K562 (cell line): ENCODE results near the gene ACER1. TPM values are rescaled to one million over a fixed set of nuclear protein-coding genes. Genes with fewer than 3 reads are reported as not detected.

Experiments
- AFF1 ChIP-seq, 2 experiments: fragments of 450-650 bp; IDR thresholded peaks; 2 replicates each; pipeline ENCODE4 v1.6.1; 2018; ENCODE audit warnings: mild to moderate bottlenecking in 2 of 2, low read depth in 1 of 2; ENCODE audit not compliant: partially characterized antibody in 2 of 2
- ATF1 ChIP-seq, 2 experiments: fragments of 450-650 bp in 1 of 2; IDR thresholded peaks; 2 replicates each; pipeline ENCODE4 v1.6.1; 2016; ENCODE audit warnings: missing compliant biosample characterization in 1 of 2, missing genetic modification characterization in 1 of 2
- ATF7 ChIP-seq: fragments of 450-650 bp; IDR thresholded peaks from 2 replicates; pipeline ENCODE4 v1.7.1; 2014; ENCODE audit warnings: mild to moderate bottlenecking, moderate library complexity
- CBX2 ChIP-seq: fragments of 200-600 bp; sonication (generic); IDR thresholded peaks from one replicate; pipeline ENCODE4 v1.6.1; 2012; ENCODE audit warnings: mild to moderate bottlenecking, low read length, inconsistent platforms; ENCODE audit not compliant: insufficient read depth, poor library complexity, severe bottlenecking
- CREB3L1 ChIP-seq: fragments of 450-650 bp; IDR thresholded peaks from 2 replicates; pipeline ENCODE4 v1.6.1; 2014; ENCODE audit warnings: low read depth, mild to moderate bottlenecking, moderate library complexity, borderline replicate concordance
- ELF4 ChIP-seq: fragments of 450-650 bp; formaldehyde crosslinking; IDR thresholded peaks from 2 replicates; pipeline ENCODE4 v1.4.0; 2022; ENCODE audit warnings: missing genetic modification characterization
- EP400 ChIP-seq: fragments of 450-650 bp; IDR thresholded peaks from 2 replicates; pipeline ENCODE4 v1.6.1; 2017; ENCODE audit warnings: antibody characterized with exemption, mild to moderate bottlenecking, moderate library complexity
- HCFC1 ChIP-seq: IDR thresholded peaks from 2 replicates; pipeline ENCODE4 v1.6.1; 2012; ENCODE audit warnings: low read depth, low read length, improper control_type of control experiment
- L3MBTL2 ChIP-seq: fragments of 450-650 bp; IDR thresholded peaks from 2 replicates; pipeline ENCODE4 v1.6.1; 2016; ENCODE audit warnings: mild to moderate bottlenecking, moderate library complexity
- MBD1 ChIP-seq: fragments of 250-450 bp; sonication (Bioruptor Pico); IDR thresholded peaks from 2 replicates; pipeline ENCODE4 v1.8.0; 2022; ENCODE audit warnings: inconsistent platforms
- MIER1 ChIP-seq: fragments of 450-650 bp; IDR thresholded peaks from 2 replicates; pipeline ENCODE4 v1.6.1; 2016; ENCODE audit warnings: antibody characterized with exemption, mild to moderate bottlenecking, low read depth
- MTA2 ChIP-seq: fragments of 450-650 bp; IDR thresholded peaks from 2 replicates; pipeline ENCODE4 v1.6.1; 2016; ENCODE audit warnings: low read depth
- MYBL2 ChIP-seq, 2 experiments: fragments of 450-650 bp in 1 of 2; sonication (generic) in 1 of 2; formaldehyde crosslinking in 1 of 2; IDR thresholded peaks; 2 replicates each; pipeline versions ENCODE4 v1.6.1 to v1.8.1; 2017 to 2022; ENCODE audit warnings: borderline replicate concordance in 1 of 2, inconsistent platforms in 1 of 2, low read depth in 1 of 2, mild to moderate bottlenecking in 1 of 2, missing genetic modification reagents in 1 of 2, moderate library complexity in 1 of 2
- NFRKB ChIP-seq: fragments of 450-650 bp; IDR thresholded peaks from 2 replicates; pipeline ENCODE4 v1.6.1; 2016; ENCODE audit warnings: low read depth
- NFXL1 ChIP-seq: fragments of 450-650 bp; formaldehyde crosslinking; IDR thresholded peaks from 2 replicates; pipeline ENCODE4 v1.4.0; 2021; ENCODE audit warnings: mild to moderate bottlenecking
- PRPF4 ChIP-seq: fragments of 200-400 bp; formaldehyde crosslinking; IDR thresholded peaks from one replicate; pipeline ENCODE4 v1.6.1; 2017; ENCODE audit warnings: low read length, low read depth, mild to moderate bottlenecking; ENCODE audit not compliant: insufficient read depth, poor library complexity, severe bottlenecking
- SIX5 ChIP-seq, 2 experiments: IDR thresholded peaks; 2 replicates each; pipeline ENCODE4 v1.6.1; 2011; ENCODE audit warnings: low read length in 2 of 2, borderline replicate concordance in 1 of 2, low read depth in 1 of 2, mild to moderate bottlenecking in 1 of 2, moderate library complexity in 1 of 2; ENCODE audit not compliant: insufficient read depth in 1 of 2
- TRIM24 ChIP-seq, 2 experiments: fragments of 450-650 bp; IDR thresholded peaks; 2 replicates each; pipeline ENCODE4 v1.6.1; 2016
- TRIM28 ChIP-seq: fragments of 450-650 bp; IDR thresholded peaks from 2 replicates; pipeline ENCODE4 v1.6.1; 2017
- ZNF143 ChIP-seq: sonication (generic); formaldehyde crosslinking; IDR thresholded peaks from 2 replicates; pipeline ENCODE4 v1.9.0; 2022; ENCODE audit warnings: mild to moderate bottlenecking, missing genetic modification reagents
- ZNF699 ChIP-seq: fragments of 250-450 bp; sonication (Bioruptor Pico); IDR thresholded peaks from 2 replicates; pipeline ENCODE4 v1.8.0; 2021; ENCODE audit warnings: mild to moderate bottlenecking, moderate library complexity; ENCODE audit not compliant: insufficient replicate concordance
- polyA plus RNA-seq, 8 experiments: library from polyadenylated mRNA; depleted of rRNA in 4 of 8; stranded (reverse) in 5 of 8; unstranded in 3 of 8; fragments of >200 nt; fragmentation: Nextera tagmentation in 2 of 8; fragmentation: Illumina TruSeq in 1 of 8; extraction: Ambion mirVana in 2 of 8; extraction: Trizol in 1 of 8; gene quantifications; 2 replicates each; pipeline versions ENCODE4 v1.2.1 to v1.2.3, GENCODE V29; 2011 to 2014; ENCODE audit warnings: inconsistent platforms in 1 of 8, missing spikeins in 1 of 8
- total RNA-seq, 7 experiments: library from RNA; depleted of rRNA in 6 of 7; stranded (reverse); fragments of >200 nt in 6 of 7; fragmentation: Illumina TruSeq in 2 of 7; extraction: Trizol in 2 of 7; gene quantifications; 2 replicates each; pipeline versions ENCODE4 v1.2.1 to v1.2.3, GENCODE V29; 2011 to 2021; ENCODE audit warnings: low replicate concordance in 1 of 7

Gene ACER1
- total and polyA plus RNA-seq, 9 of the 15 experiments (the other 6 are each of a cell fraction or from before 2014, with no cell fraction given) = not detected

DNA sequence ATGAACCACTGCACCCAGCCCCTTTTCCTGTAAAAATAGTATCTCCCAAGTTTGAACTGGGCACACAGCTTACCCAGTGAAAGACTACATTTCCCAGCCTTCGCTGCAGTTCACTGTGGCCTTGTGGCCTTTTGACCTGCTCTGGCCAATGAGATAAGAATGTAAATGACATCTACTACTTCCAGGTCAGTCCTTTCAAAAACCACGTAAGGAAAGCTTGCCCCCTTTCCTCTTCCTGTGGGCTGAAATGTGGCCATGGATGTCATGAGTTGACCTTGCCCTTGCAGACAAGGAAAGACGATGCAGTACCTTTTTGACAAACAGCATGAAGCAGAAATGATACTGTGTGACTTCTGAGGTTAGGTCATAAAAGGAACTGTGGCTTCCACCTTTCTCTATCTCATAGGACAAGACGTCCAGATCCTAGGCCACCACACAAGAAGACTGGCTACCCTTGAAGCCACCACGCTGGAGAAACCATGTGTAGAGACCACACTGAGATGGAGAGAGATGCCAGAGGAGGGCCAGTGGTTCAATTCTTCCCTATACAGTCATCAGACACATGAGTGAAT lies 19.9 kb downstream of the ACER1 start (continued):
- no peak for TF ChIP-seq CBX2
- TF ChIP-seq EP400 = 0 out of 2 replicates have a peak, but pooled peaks have one; percentile 34
- TF ChIP-seq TRIM28 = 0 out of 2 replicates have a peak, but pooled peaks have one; percentile 30
- TF ChIP-seq ATF7 = peak; percentile 38; the same call in 1 of the 2 replicates
- TF ChIP-seq CREB3L1 = peak; percentile 59; the same call in 1 of the 2 replicates
- TF ChIP-seq HCFC1 = peak; percentile 87
- peak; percentile 58 to 64 for TF ChIP-seq SIX5 (IDR thresholded peaks at IDR 0.05; ENCODE audit: borderline replicate concordance in 1 of 2, insufficient read depth in 1 of 2, low read depth in 1 of 2, low read length in 2 of 2)
- no peak for TF ChIP-seq ELF4 (CRISPR knock-in tag)
- TF ChIP-seq ZNF143 (CRISPR knock-in tag) = peak; percentile 79
- no peak for TF ChIP-seq ATF1 (CRISPR knock-in tag; IDR thresholded peaks at IDR 0.05)
- peak; percentile 31 for TF ChIP-seq ATF1 (tag; IDR thresholded peaks at IDR 0.05)
- peak; percentile 42 to 52; a peak in 2 of 4 replicates for TF ChIP-seq TRIM24 (IDR thresholded peaks at IDR 0.05)
- peak in 1 of 2 experiments; percentile 74 for TF ChIP-seq AFF1 (IDR thresholded peaks at IDR 0.05; ENCODE audit: low read depth in 1 of 2, partially characterized antibody in 2 of 2)
- TF ChIP-seq MYBL2 (IDR thresholded peaks at IDR 0.05; ENCODE audit: low read depth) = no peak
- no peak for TF ChIP-seq MYBL2 (CRISPR knock-in tag; IDR thresholded peaks at IDR 0.05; ENCODE audit: borderline replicate concordance)
- TF ChIP-seq MBD1 (CRISPR knock-in tag) = no peak
- TF ChIP-seq ZNF699 (CRISPR knock-in tag) = no peak
- TF ChIP-seq NFRKB = 0 out of 2 replicates have a peak, but pooled peaks have one; percentile 46
- 0 out of 2 replicates have a peak, but pooled peaks have one; percentile 22 for TF ChIP-seq L3MBTL2
- TF ChIP-seq MTA2 = peak; percentile 69
- TF ChIP-seq PRPF4 = no peak
- no peak for TF ChIP-seq NFXL1 (CRISPR knock-in tag)
- TF ChIP-seq MIER1 = no peak
